NCI-H1417 (cell line): ENCODE results near the gene SLC40A1.

Experiments used
- DNase-seq, 3 experiments: peaks; one replicate each; lab custom pipeline; 2025; lab: John Stamatoyannopoulos, UW

SLC40A1 gene

DNA sequence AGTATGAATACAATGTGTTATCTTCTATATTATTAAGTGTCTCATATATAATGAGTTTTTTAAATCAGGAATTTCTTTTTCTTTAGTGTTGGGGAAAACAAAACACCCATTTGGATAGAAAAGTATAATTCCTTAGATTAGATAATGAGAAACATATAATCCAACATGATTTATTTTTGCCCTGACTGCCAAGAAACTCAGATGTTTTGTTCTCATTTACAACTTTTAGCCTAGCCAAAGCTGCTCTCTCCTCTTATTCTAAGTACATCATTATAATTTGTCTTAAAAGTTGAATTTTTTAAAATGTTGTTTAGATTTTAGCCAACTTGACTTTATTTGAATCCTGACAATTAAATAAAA lies 68.6 kb downstream of the SLC40A1 start:
- no peak for DNase-seq

DNA sequence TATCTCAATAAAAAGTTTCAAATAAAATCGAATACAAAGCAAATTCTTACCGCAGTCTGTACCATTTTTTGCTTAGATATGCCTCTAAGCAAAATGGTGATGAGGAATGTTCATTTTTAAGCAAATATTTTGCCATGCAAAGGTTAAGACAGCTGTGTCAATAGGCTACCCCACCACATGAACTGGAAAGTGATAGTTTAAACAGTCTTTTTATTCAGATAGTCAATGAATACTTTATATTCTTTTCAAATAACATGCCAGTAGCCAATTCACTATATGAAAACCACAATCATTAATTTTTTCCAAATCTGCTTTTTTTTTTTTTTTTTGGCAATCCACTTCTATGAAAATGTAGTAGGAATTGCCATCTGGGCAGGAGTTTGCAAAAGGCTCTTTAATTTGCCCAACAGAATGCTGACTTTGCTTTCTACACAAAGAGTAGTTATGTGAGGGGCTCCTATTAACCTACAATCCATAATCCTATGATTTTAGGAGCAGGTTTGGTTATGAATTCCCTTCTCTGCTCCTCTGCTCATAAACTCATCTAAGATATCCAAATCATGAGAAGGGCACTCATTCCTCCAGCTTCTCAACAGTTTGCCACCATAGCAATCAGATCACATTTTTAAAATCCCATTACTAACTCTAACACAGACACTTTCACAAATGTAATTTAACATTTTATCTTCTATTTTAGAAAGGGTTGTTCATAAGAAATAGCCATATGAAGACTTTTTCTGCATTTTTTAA lies 69.2 kb downstream of the SLC40A1 start:
- DNase-seq: no peak
